Measurements from ENCODE around the gene GSX1.

DNA sequence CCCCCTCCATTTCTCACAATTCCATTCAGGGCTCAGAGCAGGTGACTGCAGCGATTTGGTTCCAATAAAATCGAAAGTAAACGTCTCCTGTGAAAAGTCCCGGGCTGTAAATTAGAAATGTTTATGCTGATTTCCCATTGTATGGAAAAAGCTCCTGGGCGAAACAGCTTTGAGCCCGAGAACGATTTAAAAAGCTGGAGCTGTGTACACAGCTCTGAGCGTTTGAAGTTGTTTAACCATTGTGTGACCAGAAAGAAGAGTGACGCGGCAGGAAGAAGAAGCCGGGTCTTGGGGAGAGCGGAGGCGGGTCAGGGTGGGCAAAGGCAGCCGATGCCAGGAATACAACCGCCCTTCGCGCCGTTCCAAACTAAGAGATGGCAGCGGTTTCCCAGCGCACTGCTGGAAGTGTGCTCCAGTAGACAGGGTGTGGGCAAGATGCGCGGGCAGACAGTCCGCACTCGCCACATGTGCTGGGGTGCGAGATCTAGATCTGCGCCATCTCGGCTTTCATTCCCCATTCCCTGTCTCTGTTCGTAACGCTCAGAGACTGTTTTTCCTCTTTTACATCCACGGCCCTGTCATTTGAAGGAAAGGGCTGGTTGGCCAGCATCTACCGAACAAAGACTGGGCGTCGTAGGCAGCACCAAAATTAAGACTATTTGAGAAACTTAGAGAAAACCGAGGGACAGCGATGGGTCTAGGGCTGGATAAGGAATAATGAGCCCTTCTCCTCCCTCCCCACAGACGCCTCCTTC is 960 bp upstream of the GSX1 start:
- TF ChIP-seq POLR2A (IDR thresholded peaks at IDR 0.05; ENCODE audit: low read length) (no peak), GATA1 (IDR thresholded peaks at IDR 0.05; ENCODE audit: low read depth, low read length) (no peak)

Data from erythroblast (primary cell).